Lower leg skin (tissue), 3 donors: ENCODE data around the gene MRPS7.

Experiments
- POLR2A ChIP-seq, 2 donors: fragments of 450-650 bp; IDR thresholded peaks; one replicate each; pipeline ENCODE4 v1.6.1; 2016 to 2017; ENCODE audit warnings: antibody characterized with exemption in 2 of 2, mild to moderate bottlenecking in 1 of 2, moderate library complexity in 1 of 2
- TF ChIP-seq, protein P1 (sequence below), 3 donors: fragments of 450-650 bp; IDR thresholded peaks; one replicate each; pipeline ENCODE4 v1.5.1; 2016; ENCODE audit warnings: antibody characterized with exemption in 3 of 3, mild to moderate bottlenecking in 3 of 3, moderate library complexity in 2 of 3

DNA sequence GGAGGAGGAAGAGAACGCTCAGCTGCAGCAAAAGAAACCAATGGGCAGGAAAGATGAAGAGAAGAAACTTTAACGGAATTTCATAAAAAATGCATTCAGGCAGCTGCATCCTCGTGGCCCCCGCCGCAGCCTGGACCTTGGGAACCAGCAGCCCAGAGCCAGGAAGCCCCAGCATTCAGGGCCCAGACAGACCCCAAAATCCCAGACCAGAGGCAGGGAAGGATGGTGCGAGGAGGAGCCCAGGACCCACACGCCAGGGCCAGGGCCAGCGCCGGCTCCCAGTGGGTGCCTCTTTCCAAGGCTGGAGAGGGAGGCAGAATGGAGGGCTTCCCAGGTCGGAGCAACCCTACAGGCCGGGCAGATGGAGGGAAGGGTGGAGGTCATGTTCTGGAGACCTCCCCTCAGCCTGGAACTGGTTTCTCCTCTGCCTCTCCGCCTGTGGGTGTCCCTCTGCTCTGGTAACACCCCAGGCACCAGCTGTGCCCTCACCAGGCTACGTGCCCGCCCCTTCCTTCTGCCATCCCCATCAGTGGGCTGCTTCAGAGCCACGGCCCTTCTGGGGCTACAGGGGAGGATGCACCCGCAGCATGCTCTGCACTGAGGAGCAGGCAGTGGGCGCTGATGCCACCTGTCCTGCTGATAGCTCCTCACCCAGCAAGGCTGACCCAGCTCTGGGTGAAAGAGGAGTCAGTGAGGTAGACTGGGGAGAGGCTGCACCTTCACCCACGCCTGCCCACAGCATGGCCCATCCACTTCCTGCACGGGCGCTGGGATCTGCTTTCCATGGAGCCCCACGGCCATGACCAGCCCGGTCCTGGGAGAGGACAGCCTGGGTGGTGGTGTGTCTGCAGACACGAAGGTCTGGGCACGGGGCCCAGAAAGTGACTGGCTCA is 10.5 kb downstream of the MRPS7 start:
- TF ChIP-seq, protein P1, sequence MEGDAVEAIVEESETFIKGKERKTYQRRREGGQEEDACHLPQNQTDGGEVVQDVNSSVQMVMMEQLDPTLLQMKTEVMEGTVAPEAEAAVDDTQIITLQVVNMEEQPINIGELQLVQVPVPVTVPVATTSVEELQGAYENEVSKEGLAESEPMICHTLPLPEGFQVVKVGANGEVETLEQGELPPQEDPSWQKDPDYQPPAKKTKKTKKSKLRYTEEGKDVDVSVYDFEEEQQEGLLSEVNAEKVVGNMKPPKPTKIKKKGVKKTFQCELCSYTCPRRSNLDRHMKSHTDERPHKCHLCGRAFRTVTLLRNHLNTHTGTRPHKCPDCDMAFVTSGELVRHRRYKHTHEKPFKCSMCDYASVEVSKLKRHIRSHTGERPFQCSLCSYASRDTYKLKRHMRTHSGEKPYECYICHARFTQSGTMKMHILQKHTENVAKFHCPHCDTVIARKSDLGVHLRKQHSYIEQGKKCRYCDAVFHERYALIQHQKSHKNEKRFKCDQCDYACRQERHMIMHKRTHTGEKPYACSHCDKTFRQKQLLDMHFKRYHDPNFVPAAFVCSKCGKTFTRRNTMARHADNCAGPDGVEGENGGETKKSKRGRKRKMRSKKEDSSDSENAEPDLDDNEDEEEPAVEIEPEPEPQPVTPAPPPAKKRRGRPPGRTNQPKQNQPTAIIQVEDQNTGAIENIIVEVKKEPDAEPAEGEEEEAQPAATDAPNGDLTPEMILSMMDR (IDR thresholded peaks at IDR 0.05) = no peak
- TF ChIP-seq POLR2A (IDR thresholded peaks at IDR 0.05) = no peak
